ENCODE results near the gene STOML1. TPM values are rescaled to one million over a fixed set of nuclear protein-coding genes. Genes with fewer than 3 reads are reported as not detected.

The STOML1 gene
- total RNA-seq, 1 experiment from 2014 or later: 2.5 TPM

- H3K4me1 ChIP-seq (ENCODE audit: insufficient read depth, low read length): no peaks in the 10 kb centered on the region
- H3K9me3 Mint-ChIP-seq: no peaks in the 10 kb centered on the region
- H4K8ac ChIP-seq (replicated peaks; ENCODE audit: insufficient read length, low read depth, low read length): no peak overlapping the region
- H3K4me3 Mint-ChIP-seq: no peak overlapping the region
- H2BK12ac ChIP-seq (ENCODE audit: insufficient read length, low read depth, low read length): no peak overlapping the region
- H2BK15ac ChIP-seq (ENCODE audit: low read depth, low read length): no peak overlapping the region
- no peak overlapping the region for H4K91ac ChIP-seq (ENCODE audit: insufficient read length, low read depth, low read length)
- no CpG with 5 or more reads among the region's 21 CpGs for WGBS (ENCODE audit: extremely low coverage, insufficient read length, low lambda C conversion rate)
- H2BK5ac ChIP-seq (ENCODE audit: insufficient read length, low read length): no peak overlapping the region
- no peaks in the 10 kb centered on the region for H3K23me2 ChIP-seq (ENCODE audit: insufficient read length, low read depth, low read length, poor library complexity, severe bottlenecking)
- no peak overlapping the region for H3K18ac ChIP-seq (ENCODE audit: insufficient read length, low read depth, low read length)
- H3K27me3 Mint-ChIP-seq (ENCODE audit: low read depth): peaks cover 9% of the 10 kb centered on the region
- no peak for DNase-seq
- no peak overlapping the region for H2BK20ac ChIP-seq (ENCODE audit: low read depth, low read length, poor library complexity, severe bottlenecking)
- no peak overlapping the region for H3K56ac ChIP-seq (ENCODE audit: insufficient read length, low read depth, low read length)
- no peak overlapping the region; the same call in 1 of the 2 replicates for H3K14ac ChIP-seq (ENCODE audit: insufficient read depth, low read length)
- H3T11ph ChIP-seq (ENCODE audit: low read length): no peak overlapping the region
- H3K27ac ChIP-seq (ENCODE audit: insufficient read length, low read depth, low read length): no peak overlapping the region
- TF ChIP-seq CTCF (conservative IDR thresholded peaks at IDR 0.05): no peak
- H3K36me3 Mint-ChIP-seq (ENCODE audit: insufficient read depth in 1 of 3, low read depth in 3 of 3): no peaks in the 10 kb centered on the region; a peak in 1 of 7 replicates
- H2AFZ ChIP-seq (ENCODE audit: low read length): no peak overlapping the region
- H3K27ac Mint-ChIP-seq: no peak overlapping the region
- peaks cover 9 to 30% of the 10 kb centered on the region in 2 experiments for H3K4me1 Mint-ChIP-seq
- H3K27me3 ChIP-seq (ENCODE audit: insufficient read depth, low read length): no peaks in the 10 kb centered on the region
- no peak overlapping the region for H3K23ac ChIP-seq (ENCODE audit: insufficient read length, low read depth, low read length)
- no peak overlapping the region for H3K4ac ChIP-seq (ENCODE audit: low read depth, low read length)
- no peak overlapping the region for H2BK120ac ChIP-seq (ENCODE audit: low read depth, low read length, poor library complexity, severe bottlenecking)
- no peak overlapping the region for H2AK5ac ChIP-seq (ENCODE audit: insufficient read length, low read length)
- H3K79me1 ChIP-seq (ENCODE audit: insufficient read depth, low read depth, low read length, poor library complexity, severe bottlenecking): no peaks in the 10 kb centered on the region
- no peak overlapping the region for H3K9ac ChIP-seq (ENCODE audit: extremely low read depth, insufficient read length, low read length)
- no peaks in the 10 kb centered on the region for H3K9me3 ChIP-seq (ENCODE audit: control insufficient read depth, low read depth, low read length)
- no peaks in the 10 kb centered on the region for H4K20me1 ChIP-seq (ENCODE audit: control insufficient read depth, insufficient read depth, insufficient read length)
- no peaks in the 10 kb centered on the region for H3K79me2 ChIP-seq (ENCODE audit: insufficient read depth, low read length)
- H4K5ac ChIP-seq (ENCODE audit: insufficient read length, low read depth, low read length): no peak overlapping the region
- no peak overlapping the region for H3K4me2 ChIP-seq (ENCODE audit: insufficient read depth, insufficient read length, low read length)
These were observed 39.8 kb downstream of the STOML1 start for GRCh38 chr15:73952171-73952912.

All from H9 (cell line).